ENCODE measurements around the gene MAML3.

DNA sequence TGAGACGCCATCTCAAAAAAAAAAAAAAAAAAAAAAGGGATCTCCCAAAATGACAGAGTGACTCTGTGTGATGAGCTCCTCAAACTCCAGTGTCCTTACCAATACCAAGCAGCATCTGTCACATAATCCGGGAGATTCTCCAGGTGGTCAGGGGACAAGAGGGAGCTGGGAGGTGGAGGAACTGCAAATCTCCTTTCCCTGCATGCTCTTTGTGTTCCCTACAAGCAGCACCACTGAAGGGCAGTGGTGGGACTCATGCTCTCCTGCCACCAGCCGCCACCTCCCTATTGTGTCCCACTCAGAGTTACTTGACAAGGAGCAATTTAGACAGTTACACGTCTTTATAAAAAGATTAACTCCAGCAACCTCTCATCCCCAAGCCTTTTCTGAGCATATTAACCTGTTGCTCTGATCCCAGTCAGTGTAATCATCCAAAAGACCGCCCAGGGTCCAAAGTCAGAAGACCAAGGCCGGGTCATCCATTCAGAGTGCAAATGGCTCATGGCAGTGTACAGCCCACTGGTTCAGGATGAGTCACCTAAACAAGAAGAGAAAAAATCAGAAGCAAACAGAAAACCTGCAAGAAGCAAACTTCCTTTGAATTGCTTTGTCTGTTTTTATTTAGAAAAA, 464.8 kb downstream of the MAML3 start:
- TF ChIP-seq EZH2 (IDR thresholded peaks at IDR 0.05; ENCODE audit: low read length), result no peak
- TF ChIP-seq, protein P1, sequence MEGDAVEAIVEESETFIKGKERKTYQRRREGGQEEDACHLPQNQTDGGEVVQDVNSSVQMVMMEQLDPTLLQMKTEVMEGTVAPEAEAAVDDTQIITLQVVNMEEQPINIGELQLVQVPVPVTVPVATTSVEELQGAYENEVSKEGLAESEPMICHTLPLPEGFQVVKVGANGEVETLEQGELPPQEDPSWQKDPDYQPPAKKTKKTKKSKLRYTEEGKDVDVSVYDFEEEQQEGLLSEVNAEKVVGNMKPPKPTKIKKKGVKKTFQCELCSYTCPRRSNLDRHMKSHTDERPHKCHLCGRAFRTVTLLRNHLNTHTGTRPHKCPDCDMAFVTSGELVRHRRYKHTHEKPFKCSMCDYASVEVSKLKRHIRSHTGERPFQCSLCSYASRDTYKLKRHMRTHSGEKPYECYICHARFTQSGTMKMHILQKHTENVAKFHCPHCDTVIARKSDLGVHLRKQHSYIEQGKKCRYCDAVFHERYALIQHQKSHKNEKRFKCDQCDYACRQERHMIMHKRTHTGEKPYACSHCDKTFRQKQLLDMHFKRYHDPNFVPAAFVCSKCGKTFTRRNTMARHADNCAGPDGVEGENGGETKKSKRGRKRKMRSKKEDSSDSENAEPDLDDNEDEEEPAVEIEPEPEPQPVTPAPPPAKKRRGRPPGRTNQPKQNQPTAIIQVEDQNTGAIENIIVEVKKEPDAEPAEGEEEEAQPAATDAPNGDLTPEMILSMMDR (optimal IDR thresholded peaks at IDR 0.05 in 1 of 3, IDR thresholded peaks at IDR 0.05 in 1 of 3, conservative IDR thresholded peaks at IDR 0.05 in 1 of 3; ENCODE audit: extremely low read depth in 1 of 3, insufficient read depth in 2 of 3, low read length in 3 of 3), result no peak
